A172 (cell line): Measurements from ENCODE around the gene SRSF1. TPM values are rescaled to one million over a fixed set of nuclear protein-coding genes. Genes with fewer than 3 reads are reported as not detected.
"Not testable (repeated sequence)": the region's sequence is repeated elsewhere in the genome, so short reads cannot be mapped to it uniquely, and the experiment has no call there.

Experiments
- DNase-seq: peaks from one replicate; pipeline ENCODE4 v3.0.0-alpha.2; 2015; ENCODE audit warnings: low spot score
- total RNA-seq: library from RNA; depleted of rRNA; stranded (reverse); fragments of >200 nt; shearing (Covaris generic); gene quantifications from 2 replicates; pipeline ENCODE4 v1.2.3, GENCODE V29; 2014

The SRSF1 gene
- total RNA-seq, 1 experiment from 2014 or later: 612 TPM

GRCh38 chr17:57990037-57990436, 17.0 kb downstream of the SRSF1 start:
- no peak for DNase-seq

- peak; percentile 54 for DNase-seq
Measured at GRCh38 chr17:57988301-57989250, 18.5 kb downstream of the SRSF1 start.

GRCh38 chr17:57987581-57988300, 19.3 kb downstream of the SRSF1 start, which contains the start of gene VEZF1:
VEZF1 (minus strand) TSS chr17:57988254; CDS start chr17:57988111, 143 bp downstream.
- DNase-seq: peak; percentile 53

- DNase-seq: peak; percentile 54
Measured at GRCh38 chr17:57986841-57987580, 20.0 kb downstream of the SRSF1 start.

GRCh38 chr17:57985675-57985974, 21.4 kb downstream of the SRSF1 start:
- peak; percentile 78 for DNase-seq

- DNase-seq: no peak
Measured at GRCh38 chr17:57984936-57985674, 21.9 kb downstream of the SRSF1 start.

- DNase-seq: no peak
Measured at GRCh38 chr17:57984261-57984890, 22.7 kb downstream of the SRSF1 start.

- no peak for DNase-seq
Measured at GRCh38 chr17:57983446-57983845, 23.6 kb downstream of the SRSF1 start.

GRCh38 chr17:57982452-57983170, 24.4 kb downstream of the SRSF1 start:
- no peak for DNase-seq

- DNase-seq: no peak
Measured at GRCh38 chr17:57980522-57980921, 26.5 kb downstream of the SRSF1 start.

- DNase-seq: no peak
Measured at GRCh38 chr17:57979076-57979475, 28.0 kb downstream of the SRSF1 start.

- no peak for DNase-seq
Measured at GRCh38 chr17:57976594-57976993, 30.5 kb downstream of the SRSF1 start.

GRCh38 chr17:57975044-57975443, 32.0 kb downstream of the SRSF1 start:
- no peak for DNase-seq

- DNase-seq: not testable (repeated sequence)
Measured at GRCh38 chr17:57974053-57974824, 32.8 kb downstream of the SRSF1 start.

GRCh38 chr17:57972151-57972550, 34.9 kb downstream of the SRSF1 start:
- no peak for DNase-seq

- DNase-seq: no peak
Measured at GRCh38 chr17:57971572-57971971, 35.5 kb downstream of the SRSF1 start.

- DNase-seq: peak; percentile 33
Measured at GRCh38 chr17:57970710-57971109, 36.3 kb downstream of the SRSF1 start.

- no peak for DNase-seq
Measured at GRCh38 chr17:57968456-57968855, 38.6 kb downstream of the SRSF1 start.

- no peak for DNase-seq
Measured at GRCh38 chr17:57966875-57967274, 40.2 kb downstream of the SRSF1 start.

- no peak for DNase-seq
Measured at GRCh38 chr17:57966246-57966645, 40.8 kb downstream of the SRSF1 start.
